Measurements from ENCODE around the gene PHACTR1.

- no peak for TF ChIP-seq EZH2 (IDR thresholded peaks at IDR 0.05; ENCODE audit: insufficient read depth, poor library complexity, severe bottlenecking)
- no peak for TF ChIP-seq EZH2phosphoT487 (IDR thresholded peaks at IDR 0.05; ENCODE audit: insufficient read depth, low read depth)
These were observed 382.4 kb downstream of the PHACTR1 start for GRCh38 chr6:13098793-13099570.

Measured in GM23248 (cell line).